Rectal smooth muscle tissue (tissue), 1 donor: Measurements from ENCODE around the gene AKIRIN1.
"Not testable (repeated sequence)": the region's sequence is repeated elsewhere in the genome, so short reads cannot be mapped to it uniquely, and the experiment has no call there.

ENCODE experiments used
- H3K27ac ChIP-seq: one replicate; pipeline ENCODE4 v1.7.0; 2013; ENCODE audit warnings: low read depth, low read length, inconsistent platforms
- H3K27me3 ChIP-seq: one replicate; pipeline ENCODE4 v1.7.0; 2013; ENCODE audit warnings: low read length; ENCODE audit not compliant: control insufficient read depth, insufficient read depth
- H3K36me3 ChIP-seq: one replicate; pipeline ENCODE4 v1.7.0; 2013; ENCODE audit warnings: low read length; ENCODE audit not compliant: control insufficient read depth, insufficient read depth
- H3K4me1 ChIP-seq: one replicate; pipeline ENCODE4 v1.7.0; 2013; ENCODE audit warnings: low read length; ENCODE audit not compliant: control insufficient read depth, insufficient read depth
- H3K4me3 ChIP-seq: one replicate; pipeline ENCODE4 v1.7.0; 2013; ENCODE audit warnings: low read length
- H3K9ac ChIP-seq: one replicate; pipeline ENCODE4 v1.7.0; 2013; ENCODE audit warnings: low read length

AKIRIN1 gene

DNA sequence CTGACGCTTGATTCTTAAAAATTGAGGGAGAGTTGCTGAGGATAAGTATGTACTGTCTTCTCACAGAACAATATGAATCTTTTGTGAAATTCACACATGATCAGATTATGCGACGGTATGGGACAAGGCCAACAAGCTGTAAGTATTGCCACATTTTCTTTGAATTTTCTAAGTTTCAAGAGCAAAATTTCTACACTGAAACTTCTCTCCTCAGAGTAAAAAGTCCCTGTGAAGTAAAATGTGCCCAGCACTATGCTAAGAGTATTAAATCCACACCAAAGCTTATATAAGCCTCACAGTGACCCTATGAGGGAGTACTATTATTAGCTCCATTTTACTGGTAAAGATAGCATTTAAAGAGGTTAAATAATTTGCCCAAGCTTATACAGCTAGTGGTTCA lies 12.2 kb downstream of the AKIRIN1 start:
- H3K27me3 ChIP-seq = no peaks in the 10 kb centered on the region
- no peak overlapping the region for H3K27ac ChIP-seq
- H3K4me1 ChIP-seq = no peaks in the 10 kb centered on the region
- no peak overlapping the region for H3K9ac ChIP-seq
- peaks cover 24% of the 10 kb centered on the region for H3K36me3 ChIP-seq
- no peak overlapping the region for H3K4me3 ChIP-seq

DNA sequence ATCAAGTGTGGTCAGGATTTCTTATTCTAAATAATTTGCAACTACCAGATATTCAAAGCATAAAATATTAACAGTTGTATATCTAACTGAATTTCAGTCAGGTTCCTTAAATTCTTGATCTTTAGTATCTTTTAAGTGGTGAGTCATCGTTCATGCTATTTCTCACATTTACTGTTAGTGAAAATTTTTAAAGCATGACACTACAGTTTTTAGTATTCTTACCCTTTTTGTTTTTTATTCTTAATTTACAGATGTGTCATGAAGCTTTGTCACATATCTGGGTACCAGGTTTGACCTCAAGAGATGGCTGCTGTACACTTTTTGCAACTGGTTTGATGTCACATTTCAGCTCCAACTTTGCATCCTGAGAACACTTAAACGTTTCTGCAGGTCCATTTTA lies 12.7 kb downstream of the AKIRIN1 start:
- Histone ChIP-seq H3K27me3 (no peaks in the 10 kb centered on the region), H3K4me3 (no peak overlapping the region), H3K27ac (no peak overlapping the region), H3K4me1 (no peaks in the 10 kb centered on the region), H3K9ac (no peak overlapping the region), H3K36me3 (peaks cover 24% of the 10 kb centered on the region)

DNA sequence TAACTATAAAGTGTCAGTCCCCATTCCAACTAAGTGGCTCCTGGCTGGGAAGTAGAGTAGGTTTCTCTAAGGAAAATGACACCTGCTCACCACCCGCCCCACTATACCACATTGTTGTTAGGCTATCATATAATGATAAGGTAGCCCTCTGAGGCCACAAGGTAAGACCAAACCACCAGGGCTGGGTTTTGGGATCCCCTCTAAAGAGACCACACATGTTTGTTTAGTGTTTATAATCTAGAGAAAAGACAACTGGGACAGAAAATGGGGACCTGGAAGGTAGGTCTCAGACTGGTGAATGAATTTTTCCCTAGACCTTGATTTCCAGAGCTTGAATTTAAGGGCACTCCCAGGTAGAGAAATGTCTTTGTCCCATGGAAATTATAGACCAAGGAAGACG lies 15.2 kb downstream of the AKIRIN1 start:
- no peaks in the 10 kb centered on the region for H3K4me1 ChIP-seq
- no peaks in the 10 kb centered on the region for H3K27me3 ChIP-seq
- H3K9ac ChIP-seq = no peak overlapping the region
- H3K36me3 ChIP-seq = peaks cover 21% of the 10 kb centered on the region
- no peak overlapping the region for H3K4me3 ChIP-seq
- H3K27ac ChIP-seq = no peak overlapping the region

DNA sequence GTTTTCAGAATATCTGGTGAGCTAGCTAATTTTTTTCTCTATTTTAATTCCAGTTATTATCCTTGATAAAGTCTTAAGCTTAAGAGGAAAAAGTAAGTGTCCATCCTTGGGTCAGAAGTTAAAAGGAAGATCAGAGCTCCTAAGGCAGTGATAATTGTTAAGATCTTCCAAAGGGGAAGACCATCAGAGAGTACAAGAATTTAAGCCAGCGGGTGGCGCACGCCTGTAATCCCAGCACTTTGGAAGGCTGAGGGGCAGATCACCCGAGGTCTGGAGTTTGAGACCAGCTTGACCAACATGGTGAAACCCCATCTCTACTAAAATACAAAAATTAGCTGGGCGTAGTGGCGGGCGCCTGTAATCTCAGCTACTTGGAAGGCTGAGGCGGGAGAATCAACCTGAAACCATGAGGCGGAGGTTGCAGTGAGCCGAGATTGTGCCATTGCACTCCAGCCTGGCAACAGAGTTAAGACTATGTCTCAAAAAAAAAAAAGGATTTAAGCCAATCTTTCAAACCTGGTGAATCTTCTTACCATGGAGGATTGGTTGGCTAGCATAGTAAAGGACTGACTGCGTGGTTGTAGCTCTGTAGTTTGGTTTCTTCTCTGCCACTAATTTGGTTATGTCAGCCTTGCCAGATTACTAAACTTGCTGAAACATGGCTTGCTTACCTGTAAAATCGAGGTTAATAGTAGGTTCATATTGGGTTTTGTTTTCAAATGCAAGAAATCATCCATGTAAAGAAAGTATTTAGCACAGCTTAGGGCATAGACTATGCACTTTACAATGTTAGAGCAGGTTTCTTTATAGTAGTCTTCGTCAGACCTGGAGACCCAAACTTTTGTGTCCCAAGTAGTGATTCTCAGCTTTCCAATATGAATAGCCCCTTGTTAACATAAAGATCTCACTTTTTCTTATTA lies 15.9 kb downstream of the AKIRIN1 start:
- Histone ChIP-seq H3K27ac (no peak overlapping the region), H3K4me3 (no peak overlapping the region), H3K36me3 (peaks cover 17% of the 10 kb centered on the region), H3K27me3 (no peaks in the 10 kb centered on the region), H3K4me1 (no peaks in the 10 kb centered on the region), H3K9ac (no peak overlapping the region)

DNA sequence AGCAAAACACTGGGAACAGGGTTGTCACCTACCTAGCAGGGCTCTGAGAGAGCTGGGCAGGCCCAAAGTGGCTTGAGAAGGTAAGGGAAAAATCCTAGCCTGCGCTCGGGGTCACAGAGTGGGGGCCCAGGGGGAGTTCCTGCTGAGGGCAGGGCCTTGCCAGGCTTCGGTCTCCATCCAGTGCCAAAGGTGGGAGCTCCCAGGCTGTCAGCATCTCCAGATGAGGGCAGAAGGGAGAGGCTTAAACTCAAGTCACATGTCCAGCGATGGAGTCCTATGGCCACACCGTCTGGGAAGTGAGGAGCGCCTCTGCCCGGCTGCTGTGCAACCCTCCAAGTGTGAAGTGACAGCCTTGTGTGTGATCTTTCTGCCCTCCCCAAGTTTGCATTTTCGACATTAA lies 23.9 kb downstream of the AKIRIN1 start:
- H3K9ac ChIP-seq, H3K27me3 ChIP-seq, H3K4me3 ChIP-seq, H3K27ac ChIP-seq, H3K36me3 ChIP-seq, H3K4me1 ChIP-seq: not testable (repeated sequence)

DNA sequence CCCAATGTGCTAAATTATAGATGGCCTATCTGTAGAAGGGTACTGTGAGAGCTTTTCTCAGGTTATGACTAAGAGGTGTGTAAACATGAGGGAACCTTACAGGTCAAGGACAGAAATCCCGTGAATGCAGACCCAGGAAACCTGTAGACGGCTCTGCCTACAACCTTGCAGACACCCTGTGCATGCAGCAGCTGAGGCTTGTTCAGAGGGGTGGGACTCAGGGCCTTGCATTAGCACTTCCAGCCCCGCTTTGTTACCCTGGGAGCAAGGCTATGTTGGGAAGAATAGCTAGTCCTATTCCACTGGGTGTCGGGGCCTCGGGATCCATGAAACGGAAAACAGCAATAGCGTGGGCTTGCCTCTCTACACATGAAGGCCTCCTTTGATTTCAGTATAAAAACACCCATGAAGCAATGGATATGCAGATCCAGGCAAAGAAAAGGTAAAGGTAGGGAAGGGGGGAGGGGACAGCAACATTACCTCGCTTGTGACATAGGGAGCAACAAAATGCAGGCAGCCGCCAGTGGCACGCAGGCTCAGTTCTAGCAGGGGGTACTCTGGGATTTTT lies 25.6 kb downstream of the AKIRIN1 start:
- Histone ChIP-seq H3K27me3 (no peaks in the 10 kb centered on the region), H3K4me3 (no peak overlapping the region), H3K27ac (no peak overlapping the region), H3K9ac (no peak overlapping the region), H3K4me1 (no peaks in the 10 kb centered on the region), H3K36me3 (peaks cover 7% of the 10 kb centered on the region)

DNA sequence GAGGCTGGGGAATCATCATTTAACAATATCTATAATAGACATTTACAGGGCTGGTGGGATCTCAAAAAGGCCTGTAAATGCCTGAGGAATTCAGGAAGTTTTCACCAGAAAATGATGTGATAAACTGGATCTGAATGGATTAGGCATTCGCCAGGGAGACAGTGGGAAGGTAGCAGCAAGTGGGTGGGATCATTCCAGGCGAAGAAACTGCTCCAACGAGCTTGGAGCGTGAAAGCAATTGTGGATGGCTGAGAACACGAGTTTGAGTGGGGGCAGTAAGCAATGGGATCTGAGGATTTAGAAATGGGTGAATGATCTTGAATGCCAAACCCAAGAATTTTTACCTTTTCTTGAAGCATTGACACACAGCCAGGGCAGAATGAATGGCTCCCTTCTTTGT lies 26.2 kb downstream of the AKIRIN1 start:
- no peaks in the 10 kb centered on the region for H3K4me1 ChIP-seq
- no peak overlapping the region for H3K9ac ChIP-seq
- H3K27ac ChIP-seq = no peak overlapping the region
- peaks cover 2% of the 10 kb centered on the region for H3K36me3 ChIP-seq
- H3K4me3 ChIP-seq = no peak overlapping the region
- no peaks in the 10 kb centered on the region for H3K27me3 ChIP-seq

DNA sequence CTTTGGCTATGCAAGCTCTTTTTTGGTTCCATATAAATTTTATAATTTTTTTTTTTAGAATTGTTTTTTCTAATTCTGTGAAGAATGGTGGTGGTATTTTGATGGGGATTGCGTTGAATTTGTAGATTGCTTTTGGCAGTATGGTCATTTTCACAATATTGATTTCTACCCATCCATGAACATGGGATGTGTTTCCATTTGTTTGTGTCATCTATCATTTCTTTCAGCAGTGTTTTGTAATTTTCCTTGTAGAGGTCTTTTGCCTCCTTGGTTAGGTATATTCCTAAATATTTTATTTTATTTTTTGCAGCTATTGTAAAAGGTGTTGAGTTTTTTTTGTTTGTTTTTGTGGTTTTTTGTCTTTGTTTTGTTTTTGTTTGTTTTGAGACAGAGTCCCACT lies 29.4 kb downstream of the AKIRIN1 start:
- not testable (repeated sequence) for H3K4me1 ChIP-seq, H3K36me3 ChIP-seq, H3K27ac ChIP-seq, H3K9ac ChIP-seq, H3K4me3 ChIP-seq, H3K27me3 ChIP-seq

DNA sequence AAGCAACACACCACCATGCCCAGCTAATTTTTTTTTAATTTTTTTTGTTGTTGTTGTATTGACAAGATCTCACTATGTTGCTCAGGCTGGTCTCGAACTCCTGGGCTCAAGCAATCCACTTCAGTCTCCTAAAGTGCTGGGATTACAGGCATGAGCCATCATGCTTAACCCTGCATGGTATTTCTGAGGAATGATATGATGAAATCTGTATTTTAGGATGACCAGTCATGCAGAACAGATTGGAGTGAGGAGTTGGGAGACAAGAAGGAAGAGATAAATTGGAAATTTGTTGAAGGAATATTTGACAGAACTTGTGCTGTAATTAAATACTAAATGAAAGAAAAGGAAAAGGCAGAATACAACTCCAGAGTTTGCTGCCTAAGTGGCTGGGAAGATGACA lies 30.4 kb downstream of the AKIRIN1 start:
- H3K9ac ChIP-seq = no peak overlapping the region

DNA sequence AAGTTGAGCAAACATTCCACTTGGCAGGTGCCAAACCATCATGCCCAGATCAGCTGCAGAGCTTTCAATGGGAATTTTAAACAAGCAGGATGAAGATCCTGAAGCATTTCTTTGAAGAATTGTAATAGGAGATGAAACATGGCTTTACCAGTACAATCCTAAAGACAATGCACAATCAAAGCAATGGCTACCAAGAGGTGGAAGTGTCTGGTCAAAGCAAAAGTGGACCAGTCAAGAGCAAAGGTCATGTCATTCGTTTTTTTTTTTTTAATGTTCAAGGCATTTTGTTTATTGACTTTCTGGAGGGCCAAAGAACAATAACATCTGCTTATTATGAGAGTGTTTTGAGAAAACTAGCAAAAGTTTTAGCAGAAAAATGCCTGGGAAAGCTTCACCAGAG lies 32.1 kb downstream of the AKIRIN1 start:
- Histone ChIP-seq H3K36me3 (no peaks in the 10 kb centered on the region), H3K4me1 (peaks cover 5% of the 10 kb centered on the region), H3K27me3 (no peaks in the 10 kb centered on the region), H3K27ac (no peak overlapping the region), H3K9ac (no peak overlapping the region), H3K4me3 (no peak overlapping the region)

More for the DNA sequence above, 30.4 kb downstream of the AKIRIN1 start:
- Histone ChIP-seq H3K4me3 (no peak overlapping the region), H3K27ac (no peak overlapping the region), H3K36me3 (no peaks in the 10 kb centered on the region), H3K27me3 (no peaks in the 10 kb centered on the region), H3K4me1 (peaks cover 5% of the 10 kb centered on the region)

DNA sequence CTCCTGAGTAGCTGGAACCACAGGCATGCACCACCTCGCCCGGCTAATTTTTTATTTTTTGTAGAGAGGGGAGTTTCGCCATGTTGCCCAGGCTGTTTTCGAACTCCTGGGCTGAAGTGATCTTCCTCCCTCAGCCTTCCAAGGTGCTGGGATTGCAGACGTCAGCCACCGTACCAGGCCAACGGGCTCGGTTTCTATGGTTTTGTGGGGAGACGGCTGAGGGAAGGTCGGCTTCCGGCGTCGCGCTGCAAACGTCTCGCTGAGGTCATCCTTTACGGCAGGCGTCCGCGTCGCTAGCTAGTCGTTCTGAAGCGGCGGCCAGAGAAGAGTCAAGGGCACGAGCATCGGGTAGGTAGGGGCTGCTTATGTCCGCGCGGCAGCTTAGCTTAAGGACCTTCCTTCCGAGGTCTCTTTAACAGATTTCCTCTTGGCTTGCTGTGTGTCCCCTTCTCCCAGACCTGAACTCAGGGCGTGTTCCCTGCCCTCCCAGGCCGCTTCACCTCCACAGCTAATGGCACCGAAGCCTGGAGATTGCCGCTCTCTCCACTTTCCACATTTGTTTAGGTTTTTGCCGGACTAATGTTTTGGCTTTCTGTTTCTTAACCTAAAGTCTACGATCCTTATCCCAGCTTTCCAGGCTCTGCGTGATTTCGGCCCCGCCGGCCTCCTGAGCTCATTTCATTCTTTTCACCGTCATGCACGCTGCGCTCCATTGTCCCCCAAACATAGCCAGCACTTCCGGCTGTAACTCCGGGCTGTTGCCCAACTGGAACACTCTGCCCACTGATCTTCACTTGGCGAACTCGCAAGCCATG lies 35.2 kb downstream of the AKIRIN1 start, which contains the start of gene NDUFS5:
Gene NDUFS5, plus strand, starts transcription at position 300 of the 815 bp plus-strand sequence. CDS start 2,375 bp downstream, outside the sequence.
- peak within 1 kb of the TSS; percentile 100 for H3K9ac ChIP-seq
- H3K4me1 ChIP-seq = peaks cover 5% of the 10 kb centered on the region
- H3K36me3 ChIP-seq = peaks cover 7% of the 10 kb centered on the region
- H3K27me3 ChIP-seq = no peaks in the 10 kb centered on the region
- peak within 1 kb of the TSS; percentile 97 for H3K27ac ChIP-seq
- H3K4me3 ChIP-seq = peak within 1 kb of the TSS; percentile 97

DNA sequence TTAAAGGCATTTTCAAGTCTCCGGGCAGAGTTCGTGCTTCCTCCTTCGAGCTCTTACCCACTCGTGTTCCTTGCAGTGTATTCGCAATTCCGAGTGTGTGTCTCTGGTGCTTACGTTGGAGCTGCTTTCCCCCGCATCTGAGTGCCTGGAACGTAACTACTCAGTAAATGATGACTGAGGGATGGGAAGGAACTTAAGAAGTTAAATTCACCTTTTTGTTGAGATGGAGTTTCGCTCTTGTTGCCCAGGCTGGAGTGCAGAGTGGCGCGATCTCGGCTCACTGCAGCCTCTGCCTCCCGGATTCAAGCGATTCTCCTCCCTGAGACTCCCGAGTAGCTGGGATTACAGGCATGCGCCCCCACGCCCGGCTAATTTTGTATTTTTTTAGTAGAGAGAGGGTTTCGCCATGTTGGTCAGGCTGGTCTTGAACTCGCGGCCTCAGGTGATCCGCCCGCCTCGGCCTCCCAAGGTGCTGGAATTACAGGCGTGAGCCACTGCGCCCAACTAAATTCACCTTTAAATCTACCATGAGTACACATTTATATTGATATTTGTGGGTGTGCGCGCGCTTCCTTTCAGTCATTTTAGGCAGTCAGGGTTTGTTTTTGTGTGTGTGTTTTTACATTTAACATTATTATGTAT lies 35.9 kb downstream of the AKIRIN1 start:
- Histone ChIP-seq H3K27me3 (no peaks in the 10 kb centered on the region), H3K4me1 (peaks cover 5% of the 10 kb centered on the region), H3K4me3 (peak overlapping the region; percentile 97), H3K27ac (peak overlapping the region; percentile 97), H3K9ac (peak overlapping the region; percentile 100), H3K36me3 (peaks cover 8% of the 10 kb centered on the region)
